ENCODE measurements around the gene NAT9. TPM values are rescaled to one million over a fixed set of nuclear protein-coding genes. Genes with fewer than 3 reads are reported as not detected.

The NAT9 gene
- total and polyA plus RNA-seq, 2 of the 4 experiments (the other 2 are of a cell fraction) = 48.9 to 62.0 TPM

DNA sequence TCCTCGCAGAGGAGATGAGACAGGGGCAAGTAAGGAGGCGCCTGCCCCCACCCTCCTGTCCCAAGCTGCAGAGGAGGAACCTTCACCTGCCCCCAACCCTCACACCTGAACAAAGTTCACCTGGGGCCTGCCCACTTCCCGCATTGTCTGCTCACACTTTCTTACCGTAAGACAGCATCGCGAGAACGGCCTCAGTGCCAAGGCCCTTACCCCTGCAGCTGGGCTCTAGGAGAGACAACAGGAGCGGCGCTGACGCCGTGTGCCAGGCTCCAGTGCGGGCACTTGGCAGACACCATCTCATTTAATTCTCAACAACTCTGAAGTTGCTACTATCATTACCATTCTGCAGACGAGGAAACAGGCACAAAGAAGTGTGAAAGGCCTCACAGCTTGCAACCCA, 4.1 kb downstream of the NAT9 start:
- CTCF ChIA-PET = no interaction called here
- POLR2A ChIA-PET (ENCODE audit: unreplicated experiment) = no interaction called here
- Histone ChIP-seq H3K18ac (ENCODE audit: low read depth, low read length) (no peak overlapping the region), H3K14ac (replicated peaks; ENCODE audit: low read depth, low read length) (no peak overlapping the region), H2AFZ (replicated peaks; ENCODE audit: low read length, poor library complexity) (no peak overlapping the region), H3K4me1 (ENCODE audit: control insufficient read depth, insufficient read depth, low read length) (peaks cover 17% of the 10 kb centered on the region), H4K20me1 (ENCODE audit: insufficient read depth, low read length) (peaks cover 10% of the 10 kb centered on the region), H3K4ac (ENCODE audit: low read depth, low read length) (no peak overlapping the region), H2BK15ac (ENCODE audit: low read depth, low read length) (no peak overlapping the region), H3K9ac (ENCODE audit: low read depth, low read length) (no peak overlapping the region), H4K5ac (ENCODE audit: low read depth, low read length) (no peak overlapping the region), H2BK120ac (ENCODE audit: low read depth, low read length) (no peak overlapping the region), H3K27me3 (ENCODE audit: control insufficient read depth, insufficient read depth, low read length) (no peaks in the 10 kb centered on the region), H3K9me3 (ENCODE audit: control insufficient read depth, insufficient read depth, low read length) (no peaks in the 10 kb centered on the region), H2AK5ac (ENCODE audit: low read depth, low read length) (no peak overlapping the region), H3K27ac (ENCODE audit: insufficient read depth, low read length) (no peak overlapping the region), H4K8ac (ENCODE audit: low read depth in 2 of 2, low read length in 2 of 2) (no peak overlapping the region), H2BK20ac (ENCODE audit: low read depth, low read length) (no peak overlapping the region), H4K91ac (ENCODE audit: insufficient read depth, low read depth, low read length) (no peak overlapping the region), H3K79me1 (ENCODE audit: low read depth in 1 of 2, low read length in 2 of 2) (peaks cover 26 to 37% of the 10 kb centered on the region in 2 experiments), H3K4me3 (ENCODE audit: insufficient read depth, low read depth, low read length) (no peak overlapping the region), H3K23ac (ENCODE audit: low read depth, low read length) (no peak overlapping the region), H3K36me3 (ENCODE audit: control insufficient read depth, insufficient read depth, low read length) (peaks cover 35% of the 10 kb centered on the region), H3K56ac (ENCODE audit: extremely low read depth, insufficient read depth, low read length) (no peak overlapping the region), H2AK9ac (replicated peaks; ENCODE audit: low read depth, low read length, poor library complexity) (no peak overlapping the region), H3K9me1 (ENCODE audit: insufficient read depth, low read length) (peaks cover 9% of the 10 kb centered on the region; the same call in 1 of the 2 replicates), H2BK5ac (ENCODE audit: low read depth, low read length, poor library complexity, severe bottlenecking) (no peak overlapping the region), H3K4me2 (ENCODE audit: low read depth, low read length) (no peak overlapping the region)
- DNase-seq (no peak), ATAC-seq (ENCODE audit: low read depth) (no peak)
- in situ Hi-C loops (cut with MboI; ENCODE audit: low sequenced_read_pairs) = no loop called here
- intact Hi-C loops (cut with micrococcal nuclease) = no loop called here
- 100% methylated on average over 5 of the region's 13 CpGs; no CpG with 5 or more reads in 1 of the 2 experiments for WGBS, 2 experiments (ENCODE audit: extremely low coverage in 2 of 2, insufficient read length in 1 of 2)
- BruUV-seq (replicated peaks) = no TSS peak
- TF ChIP-seq RAD21 (IDR thresholded peaks at IDR 0.05; ENCODE audit: low read length) (no peak), SMC3 (IDR thresholded peaks at IDR 0.05; ENCODE audit: low read depth, low read length) (no peak), MAFK (IDR thresholded peaks at IDR 0.05; ENCODE audit: low read depth, low read length) (no peak), ELK1 (IDR thresholded peaks at IDR 0.05; ENCODE audit: borderline replicate concordance, low read depth, low read length) (no peak), CTCF (conservative IDR thresholded peaks at IDR 0.05; ENCODE audit: low read depth, low read length) (no peak), RFX5 (IDR thresholded peaks at IDR 0.05; ENCODE audit: low read depth, low read length) (no peak), FOS (IDR thresholded peaks at IDR 0.05; ENCODE audit: low read depth, low read length) (no peak), RCOR1 (IDR thresholded peaks at IDR 0.05; ENCODE audit: insufficient replicate concordance, low read length) (no peak)
- dilution Hi-C loops (cut with HindIII; ENCODE audit: low sequenced_read_pairs, unreplicated experiment) = no loop called here

All from IMR-90 (cell line).